PC-9 (cell line): ENCODE data around the gene CCDC8.

Experiments
- EZH2 ChIP-seq: fragments of 200-600 bp; sonication (generic); IDR thresholded peaks from 2 replicates; pipeline ENCODE4 v1.8.0; 2017; ENCODE audit warnings: antibody characterized with exemption, low read depth
- TF ChIP-seq, protein P1 (sequence below): fragments of 200-600 bp; sonication (generic); conservative IDR thresholded peaks from 2 replicates; pipeline ENCODE4 v1.6.1; 2017; ENCODE audit warnings: mixed run types, antibody characterized with exemption, mild to moderate bottlenecking, moderate library complexity

GRCh38 chr19:46367426-46367825 lies 45.9 kb downstream of the CCDC8 start:
- TF ChIP-seq, protein P1, sequence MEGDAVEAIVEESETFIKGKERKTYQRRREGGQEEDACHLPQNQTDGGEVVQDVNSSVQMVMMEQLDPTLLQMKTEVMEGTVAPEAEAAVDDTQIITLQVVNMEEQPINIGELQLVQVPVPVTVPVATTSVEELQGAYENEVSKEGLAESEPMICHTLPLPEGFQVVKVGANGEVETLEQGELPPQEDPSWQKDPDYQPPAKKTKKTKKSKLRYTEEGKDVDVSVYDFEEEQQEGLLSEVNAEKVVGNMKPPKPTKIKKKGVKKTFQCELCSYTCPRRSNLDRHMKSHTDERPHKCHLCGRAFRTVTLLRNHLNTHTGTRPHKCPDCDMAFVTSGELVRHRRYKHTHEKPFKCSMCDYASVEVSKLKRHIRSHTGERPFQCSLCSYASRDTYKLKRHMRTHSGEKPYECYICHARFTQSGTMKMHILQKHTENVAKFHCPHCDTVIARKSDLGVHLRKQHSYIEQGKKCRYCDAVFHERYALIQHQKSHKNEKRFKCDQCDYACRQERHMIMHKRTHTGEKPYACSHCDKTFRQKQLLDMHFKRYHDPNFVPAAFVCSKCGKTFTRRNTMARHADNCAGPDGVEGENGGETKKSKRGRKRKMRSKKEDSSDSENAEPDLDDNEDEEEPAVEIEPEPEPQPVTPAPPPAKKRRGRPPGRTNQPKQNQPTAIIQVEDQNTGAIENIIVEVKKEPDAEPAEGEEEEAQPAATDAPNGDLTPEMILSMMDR, result no peak
- TF ChIP-seq EZH2, result no peak
